A549 treated with CpdA at 1 μM for 4 hours (cell line): ENCODE results near the gene LONP1. TPM values are rescaled to one million over a fixed set of nuclear protein-coding genes. Genes with fewer than 3 reads are reported as not detected.

Experiments
- total RNA-seq: library from RNA; stranded (reverse); fragments of 200-300 nt; extraction: Qiagen RNA extraction; gene quantifications from 5 replicates; pipeline ENCODE4 v1.2.3, GENCODE V29; 2022; ENCODE audit warnings: low read depth

The LONP1 gene, protein sequence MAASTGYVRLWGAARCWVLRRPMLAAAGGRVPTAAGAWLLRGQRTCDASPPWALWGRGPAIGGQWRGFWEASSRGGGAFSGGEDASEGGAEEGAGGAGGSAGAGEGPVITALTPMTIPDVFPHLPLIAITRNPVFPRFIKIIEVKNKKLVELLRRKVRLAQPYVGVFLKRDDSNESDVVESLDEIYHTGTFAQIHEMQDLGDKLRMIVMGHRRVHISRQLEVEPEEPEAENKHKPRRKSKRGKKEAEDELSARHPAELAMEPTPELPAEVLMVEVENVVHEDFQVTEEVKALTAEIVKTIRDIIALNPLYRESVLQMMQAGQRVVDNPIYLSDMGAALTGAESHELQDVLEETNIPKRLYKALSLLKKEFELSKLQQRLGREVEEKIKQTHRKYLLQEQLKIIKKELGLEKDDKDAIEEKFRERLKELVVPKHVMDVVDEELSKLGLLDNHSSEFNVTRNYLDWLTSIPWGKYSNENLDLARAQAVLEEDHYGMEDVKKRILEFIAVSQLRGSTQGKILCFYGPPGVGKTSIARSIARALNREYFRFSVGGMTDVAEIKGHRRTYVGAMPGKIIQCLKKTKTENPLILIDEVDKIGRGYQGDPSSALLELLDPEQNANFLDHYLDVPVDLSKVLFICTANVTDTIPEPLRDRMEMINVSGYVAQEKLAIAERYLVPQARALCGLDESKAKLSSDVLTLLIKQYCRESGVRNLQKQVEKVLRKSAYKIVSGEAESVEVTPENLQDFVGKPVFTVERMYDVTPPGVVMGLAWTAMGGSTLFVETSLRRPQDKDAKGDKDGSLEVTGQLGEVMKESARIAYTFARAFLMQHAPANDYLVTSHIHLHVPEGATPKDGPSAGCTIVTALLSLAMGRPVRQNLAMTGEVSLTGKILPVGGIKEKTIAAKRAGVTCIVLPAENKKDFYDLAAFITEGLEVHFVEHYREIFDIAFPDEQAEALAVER
- 47.0 to 62.5 TPM (median 60.5 TPM) in 5 replicates for total RNA-seq

DNA sequence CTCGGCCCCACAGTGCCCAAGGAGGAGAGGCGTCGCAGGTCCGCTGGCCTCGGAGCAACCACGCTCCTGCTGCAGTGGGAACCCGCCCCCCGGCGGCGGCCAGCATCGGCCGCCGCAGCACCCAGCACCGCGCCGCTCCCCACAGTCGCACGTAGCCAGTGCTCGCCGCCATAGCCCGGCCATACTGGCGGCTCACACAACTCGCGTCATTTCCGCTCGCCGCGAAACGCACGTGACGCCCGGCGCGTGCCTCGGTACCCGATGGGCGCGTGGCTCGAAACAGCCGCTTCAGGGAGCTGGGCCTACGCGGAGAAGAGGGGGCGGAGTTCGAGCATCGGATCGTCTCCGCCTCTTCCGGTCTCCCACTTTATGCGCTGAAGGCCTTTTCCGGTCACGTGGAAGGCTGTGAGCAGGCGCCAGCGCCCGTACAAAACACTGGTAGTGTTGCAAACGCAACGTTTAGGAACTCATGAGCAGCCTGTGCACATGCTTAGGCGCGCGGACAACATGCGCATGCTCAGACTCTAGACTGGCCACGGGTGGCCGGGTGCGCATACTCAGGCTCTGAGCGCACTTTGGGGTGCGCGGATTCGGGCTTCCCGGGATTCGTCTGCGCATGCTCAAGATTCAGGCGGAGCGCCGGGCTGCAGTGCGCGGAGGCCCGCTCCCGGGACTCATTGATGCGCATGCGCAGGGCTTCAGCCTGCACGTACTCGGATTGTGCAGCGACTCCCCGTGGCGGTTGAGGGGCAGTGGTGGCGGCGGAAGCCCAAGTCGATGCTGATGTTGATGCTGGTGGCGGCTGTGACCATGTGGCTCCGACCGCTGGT, at the start of gene LONP1, which contains the start of gene CATSPERD:
Gene LONP1, minus strand, starts transcription at position 186 of the 830 bp plus-strand sequence. Its CDS starts 14 bp downstream, at position 172.
Gene CATSPERD, plus strand, starts transcription at position 677 of the 830 bp plus-strand sequence. Its CDS starts 101 bp downstream, at position 778.

DNA sequence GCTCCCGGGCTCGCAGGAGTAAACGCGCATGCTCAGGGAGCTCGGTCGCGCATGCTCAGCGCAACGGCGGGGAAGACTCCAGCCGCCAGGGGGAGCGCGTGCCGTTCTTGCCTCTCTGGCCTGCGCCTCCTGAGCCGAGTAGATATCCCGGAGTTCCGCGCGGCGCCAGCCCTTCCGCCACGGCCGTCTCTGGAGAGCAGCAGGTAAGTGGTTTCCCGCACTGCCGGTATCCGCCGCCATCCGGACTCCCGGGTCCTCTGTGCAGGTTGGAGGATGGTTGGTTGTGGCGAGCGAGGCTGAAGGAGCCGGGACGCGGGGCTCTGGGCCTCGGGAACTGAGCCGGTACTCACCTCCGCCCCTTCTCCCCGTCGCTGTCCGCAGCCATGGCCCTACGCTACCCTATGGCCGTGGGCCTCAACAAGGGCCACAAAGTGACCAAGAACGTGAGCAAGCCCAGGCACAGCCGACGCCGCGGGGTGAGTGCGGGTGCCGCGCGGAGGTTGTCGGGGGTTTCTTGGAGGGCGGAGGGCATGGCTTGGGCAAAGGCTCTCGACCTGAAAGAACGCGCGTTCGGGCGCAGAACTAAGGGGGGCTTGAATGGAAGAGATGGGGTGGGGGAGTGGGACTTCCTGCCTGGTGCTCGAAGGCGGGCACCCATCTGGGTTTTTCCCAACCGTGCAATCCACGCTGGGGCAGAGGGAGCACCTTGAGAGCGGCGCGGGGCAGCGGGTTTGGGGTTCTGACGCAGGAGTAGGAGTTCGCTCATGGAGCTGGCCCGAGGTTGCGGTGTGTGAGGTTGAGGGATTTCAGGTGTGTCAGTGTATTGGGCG, 29.6 kb downstream of the LONP1 start, which contains the start of gene RPL36:
Gene RPL36, plus strand, starts transcription at position 171 of the 830 bp plus-strand sequence. Its CDS starts 213 bp downstream, at position 384.

DNA sequence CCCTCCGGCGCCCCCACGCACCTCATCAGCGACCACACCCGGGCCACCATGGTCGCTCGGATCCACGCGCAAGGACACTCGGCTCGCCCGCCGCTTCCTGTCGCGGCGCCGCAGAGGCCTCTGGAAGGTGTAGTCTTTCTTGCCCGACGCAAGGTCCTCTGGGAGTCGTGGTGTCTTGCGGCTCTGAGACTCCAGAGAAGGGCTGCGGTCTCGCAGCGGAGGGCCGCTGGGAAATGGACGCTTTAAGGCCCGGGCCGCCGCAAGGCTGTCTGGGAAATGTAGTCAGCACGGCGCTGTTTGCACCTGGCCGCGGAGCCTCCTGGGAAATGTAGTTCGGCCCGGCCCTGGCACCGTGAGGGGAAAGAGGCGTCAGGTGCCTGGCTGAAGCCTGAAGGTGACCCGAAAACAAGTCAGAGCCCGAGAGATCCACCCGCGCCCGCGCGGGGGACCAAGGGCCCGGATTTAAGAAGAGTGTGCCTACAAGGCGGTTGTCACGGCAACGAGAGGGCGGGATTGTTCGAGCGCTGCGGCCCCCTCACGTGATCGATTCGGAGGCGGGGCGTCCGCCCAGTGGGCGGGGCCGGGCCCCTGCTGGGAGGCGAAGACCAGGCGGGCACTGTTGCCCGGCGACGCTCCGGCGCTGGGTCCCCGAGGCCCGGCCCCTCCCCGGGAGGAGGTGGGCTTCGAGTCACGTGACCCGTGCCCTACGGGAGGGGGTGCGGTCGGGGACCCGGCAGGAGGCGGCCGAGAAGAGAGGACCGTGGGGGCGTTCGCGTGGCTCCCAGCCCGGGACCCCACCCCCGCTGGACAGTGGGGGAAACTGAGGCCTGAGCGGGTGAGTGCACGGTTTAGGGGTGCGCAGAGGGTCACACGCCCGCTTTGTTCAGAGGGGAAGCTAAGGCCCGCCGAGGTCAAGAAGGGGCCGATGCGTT, 39.2 kb downstream of the LONP1 start, which contains the start of the genes HSD11B1L and MICOS13:
Gene HSD11B1L, plus strand, starts transcription at position 591 of the 932 bp plus-strand sequence. CDS start 3,806 bp downstream, outside the sequence.
Gene MICOS13, minus strand, starts transcription at position 80 of the 932 bp plus-strand sequence. Its CDS starts 30 bp downstream, at position 50.

Other genes with a start within 250 kb of the LONP1 start
- gene TINCR, start 152.2 kb downstream of the LONP1 start, total RNA-seq = 2.1 to 3.5 TPM (median 2.7 TPM) in 5 replicates
- 31.1 to 44.9 TPM (median 39.8 TPM) in 5 replicates for gene SAFB2, start 97.4 kb downstream of the LONP1 start, total RNA-seq
- 58.8 to 63.8 TPM (median 62.6 TPM) in 5 replicates for gene SAFB, start 97.1 kb downstream of the LONP1 start, total RNA-seq
- gene MICOS13, start 39.6 kb downstream of the LONP1 start, total RNA-seq = 52.3 to 71.7 TPM (median 63.8 TPM) in 5 replicates
- 3.8 to 4.9 TPM (median 4.5 TPM) in 5 replicates for gene HSD11B1L, start 39.1 kb downstream of the LONP1 start, total RNA-seq
- gene RPL36, start 29.9 kb downstream of the LONP1 start, total RNA-seq = 721 to 887 TPM (median 768 TPM) in 5 replicates
- 0.05 TPM in 1 of 5 replicates, not detected in the others for gene CATSPERD, start 491 bp upstream of the LONP1 start, total RNA-seq
- 1.4 to 3.2 TPM (median 2.7 TPM) in 5 replicates for gene PRR22, start 64.6 kb upstream of the LONP1 start, total RNA-seq
- gene DUS3L, start 71.0 kb upstream of the LONP1 start, total RNA-seq = 27.8 to 31.9 TPM (median 30.1 TPM) in 5 replicates
- gene NRTN, start 84.9 kb upstream of the LONP1 start, total RNA-seq = 0.27 to 0.96 TPM (median 0.58 TPM) in 5 replicates
- gene FUT6, start 119.6 kb upstream of the LONP1 start, total RNA-seq = not detected in 5 replicates
- 0.03 TPM in 1 of 5 replicates, not detected in the others for gene FUT3, start 131.3 kb upstream of the LONP1 start, total RNA-seq
- not detected in 5 replicates for gene FUT5, start 150.4 kb upstream of the LONP1 start, total RNA-seq
- 196 to 305 TPM (median 288 TPM) in 5 replicates for gene NDUFA11, start 183.6 kb upstream of the LONP1 start, total RNA-seq
- gene VMAC, start 184.7 kb upstream of the LONP1 start, total RNA-seq = 0.36 to 0.64 TPM (median 0.48 TPM) in 5 replicates
- gene CAPS, start 194.1 kb upstream of the LONP1 start, total RNA-seq = 0.91 to 1.5 TPM (median 1.1 TPM) in 5 replicates